Liver (tissue), 3 donors: ENCODE measurements around the gene THADA.

ENCODE experiments used
- CTCF ChIP-seq: fragments of 150-350 bp; IDR thresholded peaks from 2 replicates; pipeline ENCODE4 v1.5.1; 2017; ENCODE audit warnings: improper control_type of control experiment, low read depth, low read length; ENCODE audit not compliant: missing input control
- MAX ChIP-seq: IDR thresholded peaks from 2 replicates; pipeline ENCODE4 v1.6.1; 2016; ENCODE audit warnings: antibody characterized with exemption
- NR2F2 ChIP-seq: IDR thresholded peaks from 2 replicates; pipeline ENCODE4 v1.6.1; 2016; ENCODE audit warnings: antibody characterized with exemption
- RAD21 ChIP-seq, 2 donors: IDR thresholded peaks; 2 replicates each; pipeline ENCODE4 v1.6.1; 2016; ENCODE audit warnings: antibody characterized with exemption in 2 of 2, mild to moderate bottlenecking in 2 of 2
- SP1 ChIP-seq: IDR thresholded peaks from 2 replicates; pipeline ENCODE4 v1.6.1; 2018; ENCODE audit warnings: antibody characterized with exemption, mild to moderate bottlenecking
- YY1 ChIP-seq: IDR thresholded peaks from 2 replicates; pipeline ENCODE4 v1.6.1; 2016; ENCODE audit warnings: antibody characterized with exemption, mild to moderate bottlenecking
- ZBTB33 ChIP-seq: IDR thresholded peaks from 2 replicates; pipeline ENCODE4 v1.6.1; 2016; ENCODE audit warnings: antibody characterized with exemption
- donor health status: healthy.
- donor health status: healthy.

GRCh38 chr2:43511199-43511598 lies 84.6 kb downstream of the THADA start:
- TF ChIP-seq SP1 (no peak), CTCF (no peak), RAD21 (IDR thresholded peaks at IDR 0.05) (no peak), NR2F2 (no peak), YY1 (no peak), ZBTB33 (no peak), MAX (no peak)
